Measurements from ENCODE around the gene FKBP8. TPM values are rescaled to one million over a fixed set of nuclear protein-coding genes. Genes with fewer than 3 reads are reported as not detected.
A peak's percentile ranks its signal among the peaks of the same experiment; 100 is the strongest.
"Not testable (repeated sequence)": the region's sequence is repeated elsewhere in the genome, so short reads cannot be mapped to it uniquely, and the experiment has no call there.

The FKBP8 gene
- total RNA-seq = 100 to 1,000 TPM; 232 to 236 TPM

DNA sequence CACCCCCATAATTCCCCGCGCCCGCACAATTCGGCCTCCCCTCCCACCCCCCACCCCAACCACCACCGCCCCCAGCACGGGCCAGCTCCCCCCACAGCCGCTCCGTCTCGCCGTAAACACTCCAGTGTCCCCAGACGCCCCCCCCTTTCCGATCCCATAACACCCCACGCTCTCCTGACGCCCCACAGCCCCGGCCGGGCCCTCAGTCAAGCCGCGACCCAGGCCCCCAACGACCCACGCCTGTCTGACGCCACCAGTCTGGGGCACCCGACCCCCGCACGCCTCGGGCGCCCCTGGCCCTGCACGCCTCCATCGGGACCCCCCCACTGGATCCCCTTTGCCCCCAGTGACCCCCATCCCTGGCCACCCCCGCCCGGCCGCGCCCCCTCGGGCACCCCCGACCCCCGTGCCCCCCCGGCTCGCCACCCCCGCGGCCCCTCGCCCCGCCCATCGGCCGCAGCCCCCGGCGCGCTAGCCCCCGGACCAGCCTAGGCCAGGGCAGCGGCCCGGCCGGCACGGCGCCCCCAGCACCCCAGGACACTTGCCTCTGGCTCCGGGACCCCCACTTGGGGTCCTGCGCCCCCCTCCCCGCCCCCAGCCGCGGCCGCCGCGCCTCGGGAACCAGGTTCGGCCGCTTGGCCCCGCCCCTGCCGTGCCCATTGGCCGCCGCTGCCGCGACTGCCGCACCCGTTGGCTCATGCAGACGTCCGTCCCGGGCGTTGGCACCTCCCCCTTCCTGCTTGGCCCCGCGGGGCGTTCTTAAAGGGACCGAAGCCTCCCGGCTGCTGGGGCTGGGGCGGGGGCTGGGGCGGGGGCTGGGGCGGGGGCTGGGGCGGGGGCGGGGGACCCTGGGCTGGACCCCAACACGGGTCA is at the start of gene FKBP8:
Gene FKBP8, minus strand, starts transcription at position 633 of the 873 bp plus-strand sequence. CDS start 1,603 bp downstream, outside the sequence.
- Mint-ChIP-seq H3K9me3 (no peaks in the 10 kb centered on the region), H3K27ac (peak within 1 kb of the TSS; percentile 98), H3K27me3 (no peaks in the 10 kb centered on the region), H3K4me1 (ENCODE audit: low read depth) (peaks cover 23% of the 10 kb centered on the region), H3K4me3 (peak within 1 kb of the TSS; percentile 89), H3K36me3 (peaks cover 12% of the 10 kb centered on the region)
- POLR2A ChIA-PET = interaction anchor here (0.6 to 2.7 kb wide), 7 partner anchors 10 to 46 kb away, joined by 3 to 14 read pairs (median 5); partner anchors contain the start of genes ELL, KXD1, REX1BD and UBA52
- CTCF ChIA-PET = interaction anchor here (0.7 to 1.9 kb wide), 8 partner anchors 11 to 304 kb away, joined by 3 to 22 read pairs (median 4); partner anchors contain the start of genes ELL, KXD1 and REX1BD
- peak; percentile 97 for DNase-seq
- intact Hi-C loops (cut with micrococcal nuclease) = loop anchor here (5.0 kb wide), 2 partner anchors 44 to 101 kb away; partner anchors contain the start of gene REX1BD

DNA sequence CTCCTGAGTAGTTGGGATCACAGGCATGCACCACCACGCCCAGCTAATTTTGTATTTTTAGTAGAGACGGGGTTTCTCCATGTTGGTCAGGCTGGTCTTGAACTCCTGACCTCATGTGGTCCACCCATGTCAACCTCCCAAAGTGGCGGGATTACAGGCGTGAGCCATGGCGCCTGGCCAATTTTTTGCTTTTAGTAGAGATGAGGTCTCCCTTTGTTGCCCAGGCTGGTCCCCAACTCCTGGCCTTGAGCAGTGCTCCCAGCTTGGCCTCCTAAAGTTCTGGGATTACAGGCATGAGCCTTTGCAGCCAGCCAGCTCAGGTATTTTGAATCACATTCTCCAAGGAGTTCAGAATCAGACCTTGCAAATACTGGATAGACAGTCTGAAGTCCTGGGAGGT is 49.4 kb upstream of the FKBP8 start:
- H3K4me3 Mint-ChIP-seq, H3K27me3 Mint-ChIP-seq, H3K27ac Mint-ChIP-seq, H3K36me3 Mint-ChIP-seq, POLR2A ChIA-PET, H3K9me3 Mint-ChIP-seq, DNase-seq: not testable (repeated sequence)
- intact Hi-C loops (cut with micrococcal nuclease) = loop anchor here (5.0 kb wide), 3 partner anchors 45 to 325 kb away; partner anchors contain the start of genes COPE, DDX49 and KLHL26
- CTCF ChIA-PET = interaction anchor here (1.4 to 3.3 kb wide), 7 partner anchors 20 to 326 kb away, joined by 3 to 19 read pairs (median 5); partner anchors contain the start of genes COPE, TMEM59L and UBA52
- peaks cover 28% of the 10 kb centered on the region for H3K4me1 Mint-ChIP-seq (ENCODE audit: low read depth)

DNA sequence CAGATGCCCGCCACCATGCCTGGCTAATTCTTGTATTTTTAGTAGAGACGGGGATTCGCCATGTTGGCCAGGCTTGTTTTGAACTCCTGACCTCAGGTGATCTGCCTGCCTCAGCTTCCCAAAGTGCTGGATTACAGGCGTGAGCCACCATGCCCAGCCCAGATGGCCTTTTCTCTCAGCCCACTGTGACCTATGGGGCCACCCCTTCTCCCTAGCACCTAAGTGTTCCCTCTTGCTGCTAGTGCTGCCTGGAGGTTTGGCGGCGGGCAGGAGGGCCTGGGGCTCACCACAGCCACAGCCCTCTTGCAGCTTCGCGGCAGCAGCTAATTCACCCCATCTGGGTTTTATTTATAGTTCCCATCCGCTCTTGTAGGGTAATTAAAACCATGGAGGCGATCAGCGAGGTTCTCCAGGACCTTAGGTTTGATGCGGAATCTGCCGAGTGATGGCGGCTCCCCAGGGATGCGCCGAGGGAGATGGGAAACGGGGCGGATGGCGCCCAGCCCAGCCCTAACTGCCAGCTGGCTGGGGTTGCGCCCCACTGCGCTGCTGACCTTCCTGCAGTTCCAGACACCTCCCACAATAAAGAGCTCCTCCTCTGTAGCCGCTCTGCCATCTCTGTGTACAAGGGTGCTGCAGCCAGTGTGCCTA is 48.5 kb upstream of the FKBP8 start:
- Mint-ChIP-seq H3K4me3 (no peak overlapping the region), H3K27me3 (no peaks in the 10 kb centered on the region), H3K36me3 (peaks cover 5% of the 10 kb centered on the region), H3K4me1 (ENCODE audit: low read depth) (peaks cover 30% of the 10 kb centered on the region), H3K27ac (no peak overlapping the region), H3K9me3 (no peaks in the 10 kb centered on the region)
- no peak for DNase-seq
- ChIA-PET POLR2A (no interaction called here), CTCF (interaction anchor here (0.5 to 3.3 kb wide), 5 partner anchors 70 to 255 kb away, joined by 3 to 9 read pairs (median 3); partner anchors contain the start of gene ELL)
- intact Hi-C loops (cut with micrococcal nuclease) = loop anchor here (5.0 kb wide), 3 partner anchors 45 to 325 kb away; partner anchors contain the start of genes COPE, DDX49 and KLHL26

DNA sequence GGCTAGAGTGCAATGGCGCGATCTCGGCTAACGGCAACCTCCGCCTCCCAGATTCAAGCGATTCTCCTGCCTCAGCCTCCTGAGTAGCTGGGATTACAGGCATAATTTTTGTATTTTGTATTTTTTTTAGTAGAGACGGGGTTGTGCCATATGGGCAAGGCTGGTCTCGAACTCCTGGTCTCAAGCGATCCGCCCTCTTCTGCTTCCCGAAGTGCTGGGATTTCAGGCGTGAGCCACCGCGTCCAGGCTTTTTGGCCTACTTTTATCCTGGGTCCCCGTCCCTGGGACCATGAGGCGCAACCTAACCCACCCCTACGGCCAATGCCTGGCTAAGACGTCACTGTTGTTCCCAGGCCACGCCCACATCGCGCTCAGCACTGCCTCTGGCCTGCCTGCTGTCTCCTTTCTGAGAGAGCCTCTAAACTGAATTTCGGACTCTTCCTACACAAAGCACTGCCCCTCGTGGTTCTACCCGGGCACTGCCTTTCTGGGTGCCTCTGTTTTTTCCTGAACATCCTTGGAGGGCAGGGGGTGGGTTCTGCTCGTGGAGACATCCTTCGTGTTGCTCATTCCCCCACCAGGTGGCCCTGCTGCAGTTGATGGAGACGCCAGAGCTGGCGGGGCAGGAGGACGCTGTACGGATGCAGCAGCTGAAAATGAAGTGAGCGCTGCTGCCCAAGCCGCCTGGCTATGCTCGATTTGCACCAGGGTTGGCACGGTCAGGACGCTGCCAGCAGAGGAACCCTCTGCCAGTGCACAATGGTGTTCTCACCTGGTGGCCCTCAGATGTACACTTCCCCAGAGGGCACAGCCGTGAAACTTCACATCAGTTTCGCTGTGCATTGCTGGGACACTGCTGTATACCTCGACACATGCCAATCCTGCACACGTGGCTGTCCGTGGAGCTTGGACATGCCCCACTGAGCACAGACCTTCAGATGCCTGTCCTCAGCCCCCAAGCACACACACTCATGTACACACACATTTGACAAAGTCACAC is 47.2 kb upstream of the FKBP8 start:
- peaks cover 5% of the 10 kb centered on the region for H3K36me3 Mint-ChIP-seq
- peak overlapping the region; percentile 82 for H3K4me3 Mint-ChIP-seq
- H3K27ac Mint-ChIP-seq = peak overlapping the region; percentile 81
- POLR2A ChIA-PET = interaction anchor here (1.3 to 2.8 kb wide), 2 partner anchors 33 to 243 kb away, joined by 3 to 17 read pairs; partner anchors contain the start of gene KXD1
- no peaks in the 10 kb centered on the region for H3K9me3 Mint-ChIP-seq
- CTCF ChIA-PET = interaction anchor here (1.1 to 3.3 kb wide), 6 partner anchors 18 to 257 kb away, joined by 3 to 46 read pairs (median 4); partner anchors contain the start of genes ELL, FKBP8, TMEM59L and UBA52
- peaks cover 34% of the 10 kb centered on the region for H3K4me1 Mint-ChIP-seq (ENCODE audit: low read depth)
- intact Hi-C loops (cut with micrococcal nuclease) = loop anchor here (5.0 kb wide), 3 partner anchors 47 to 327 kb away; partner anchors contain the start of genes COPE, DDX49 and KLHL26
- no peaks in the 10 kb centered on the region for H3K27me3 Mint-ChIP-seq
- DNase-seq = no peak

DNA sequence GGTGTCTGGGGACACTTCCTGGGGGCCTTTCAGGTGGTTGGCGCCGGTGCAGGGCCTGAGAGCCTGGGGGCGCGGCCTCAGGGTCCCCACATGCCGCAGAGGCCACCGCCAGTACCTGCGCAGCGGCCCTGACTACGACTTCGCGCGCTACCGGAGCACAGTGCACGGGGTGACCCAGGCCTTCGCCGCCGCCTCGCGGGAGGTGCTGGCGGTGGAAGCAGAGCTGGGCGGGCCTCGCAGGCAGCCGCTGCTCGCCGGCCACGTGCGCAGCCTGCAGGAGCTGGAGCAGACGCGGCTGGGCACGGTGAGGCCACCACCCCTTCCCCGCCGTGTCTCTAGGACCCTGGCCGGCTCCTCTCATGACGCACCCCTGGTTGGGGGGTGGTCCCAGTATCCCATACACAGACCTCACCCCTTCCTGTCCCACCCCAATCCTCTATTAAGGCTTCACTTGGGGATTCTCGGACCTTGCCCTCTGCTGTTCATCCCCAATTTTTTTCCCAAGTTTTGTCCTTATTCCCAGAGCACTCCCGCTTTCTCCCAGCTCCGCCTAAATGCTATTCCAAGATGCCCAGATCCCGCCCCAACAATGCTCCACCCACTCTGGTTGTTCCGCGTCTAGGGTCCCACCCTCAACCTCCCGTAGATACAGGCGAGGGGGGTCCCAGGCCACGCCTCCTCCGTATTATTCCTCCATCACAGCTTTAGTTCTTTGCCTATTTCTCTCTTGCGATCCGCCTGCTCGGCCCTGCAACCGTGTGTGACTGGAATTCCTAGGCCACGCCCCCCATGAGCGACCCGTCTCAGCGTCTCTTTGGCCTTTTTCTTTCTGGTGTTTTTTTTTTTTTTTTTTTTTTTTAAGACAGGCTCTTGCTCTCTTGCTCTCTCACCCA is 46.3 kb upstream of the FKBP8 start:
- no peaks in the 10 kb centered on the region for H3K9me3 Mint-ChIP-seq
- peaks cover 36% of the 10 kb centered on the region for H3K4me1 Mint-ChIP-seq (ENCODE audit: low read depth)
- DNase-seq = peak; percentile 84
- ChIA-PET CTCF (interaction anchor here (0.6 to 3.3 kb wide), 27 partner anchors 9 to 330 kb away, joined by 3 to 46 read pairs (median 5); partner anchors contain the start of genes COPE, DDX49, ELL and FKBP8), POLR2A (interaction anchor here (0.6 to 2.8 kb wide), 12 partner anchors 9 to 869 kb away, joined by 3 to 28 read pairs (median 5); partner anchors contain the start of genes COPE, DDX49, ELL and FKBP8)
- H3K4me3 Mint-ChIP-seq = peak overlapping the region; percentile 82
- peak overlapping the region; percentile 81 for H3K27ac Mint-ChIP-seq
- intact Hi-C loops (cut with micrococcal nuclease) = loop anchor here (1.0 to 5.0 kb wide), 8 partner anchors 19 to 328 kb away; partner anchors contain the start of genes COPE, DDX49, ELL and FKBP8
- peaks cover 5% of the 10 kb centered on the region for H3K36me3 Mint-ChIP-seq
- H3K27me3 Mint-ChIP-seq = no peaks in the 10 kb centered on the region

DNA sequence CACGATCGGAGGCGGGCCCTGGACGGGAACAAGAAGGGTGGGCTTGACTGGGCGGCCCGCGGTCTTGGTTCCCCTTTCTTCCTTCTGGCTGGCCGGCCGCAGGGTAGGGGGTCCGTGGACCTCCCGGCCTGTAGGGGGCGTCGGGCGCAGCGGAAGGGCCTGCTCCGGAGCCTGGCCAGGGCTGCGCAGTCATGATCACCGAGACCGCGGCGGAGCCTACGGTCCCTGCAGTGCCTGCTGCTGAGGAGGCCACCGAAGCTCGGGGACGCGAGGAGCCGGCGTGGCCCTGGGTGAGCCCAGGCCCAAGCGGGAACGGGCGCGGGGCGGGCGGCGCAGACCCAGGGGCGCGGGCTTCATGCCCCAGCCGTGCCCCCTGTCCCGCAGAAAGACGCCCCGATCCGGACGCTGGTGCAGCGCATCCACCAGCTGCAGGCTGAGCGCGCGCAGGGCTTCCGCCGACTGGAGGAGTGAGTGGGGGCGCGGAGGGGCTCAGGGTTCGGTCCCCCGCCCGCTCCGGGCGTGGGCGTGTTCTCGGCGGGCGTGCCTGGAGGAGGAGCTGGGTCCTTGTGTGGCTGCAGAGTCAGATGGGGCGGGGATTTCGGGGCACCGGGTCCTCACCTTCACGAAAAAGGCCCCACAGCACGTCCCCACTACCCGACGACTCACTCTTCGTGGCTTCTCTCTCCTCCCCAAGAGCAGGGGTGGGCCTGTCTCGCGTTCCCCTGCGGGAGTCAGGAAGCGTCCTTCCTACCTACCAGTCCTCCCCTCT is 45.4 kb upstream of the FKBP8 start, which contains the start of gene REX1BD:
Gene REX1BD, plus strand, starts transcription at position 188 of the 769 bp plus-strand sequence. Its CDS starts 4 bp downstream, at position 192.
- H3K4me3 Mint-ChIP-seq = peak within 1 kb of the TSS; percentile 82
- intact Hi-C loops (cut with micrococcal nuclease) = loop anchor here (1.0 to 5.0 kb wide), 5 partner anchors 18 to 258 kb away; partner anchors contain the start of genes ELL, FKBP8, UBA52 and UPF1
- H3K27ac Mint-ChIP-seq = peak within 1 kb of the TSS; percentile 81
- H3K4me1 Mint-ChIP-seq (ENCODE audit: low read depth) = peaks cover 34% of the 10 kb centered on the region
- ChIA-PET CTCF (interaction anchor here (0.6 to 3.3 kb wide), 34 partner anchors 8 to 330 kb away, joined by 3 to 46 read pairs (median 4); partner anchors contain the start of genes COPE, DDX49, ELL and FKBP8), POLR2A (interaction anchor here (0.6 to 2.8 kb wide), 12 partner anchors 9 to 331 kb away, joined by 3 to 28 read pairs (median 5); partner anchors contain the start of genes COPE, DDX49, ELL and FKBP8)
- H3K9me3 Mint-ChIP-seq = no peaks in the 10 kb centered on the region
- peak; percentile 88 for DNase-seq
- H3K27me3 Mint-ChIP-seq = no peaks in the 10 kb centered on the region
- peaks cover 5% of the 10 kb centered on the region for H3K36me3 Mint-ChIP-seq

DNA sequence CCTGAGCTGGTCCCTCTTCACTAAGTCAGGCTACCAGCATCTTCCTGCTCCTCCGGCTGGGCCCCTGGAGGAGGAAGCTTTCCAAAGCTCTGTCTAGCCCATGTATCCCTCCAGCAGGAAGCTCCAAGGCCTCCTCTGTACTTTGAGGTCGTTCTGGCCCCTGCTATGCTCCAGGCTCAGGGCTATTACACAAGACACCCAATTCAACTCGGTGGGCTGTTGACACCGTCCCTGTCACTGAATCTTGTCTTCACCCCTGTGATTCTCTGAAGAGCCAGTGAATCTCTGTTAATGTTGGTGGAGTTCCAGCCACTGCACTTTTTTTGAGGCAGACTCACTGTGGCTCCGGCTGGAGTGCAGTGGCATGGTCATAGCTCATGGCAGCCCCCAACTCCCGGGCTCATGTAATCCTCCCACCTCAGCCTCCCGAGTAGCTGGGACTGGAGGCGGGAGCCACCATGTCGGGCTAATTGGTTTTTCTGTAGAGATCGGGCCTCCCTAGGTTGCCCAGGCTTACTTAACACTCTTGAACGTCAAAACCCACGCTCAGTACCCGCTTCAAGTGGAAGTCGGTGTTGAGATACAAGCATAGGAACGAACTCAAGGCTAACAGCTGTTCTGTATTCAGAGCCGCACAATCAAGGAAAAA is 44.7 kb upstream of the FKBP8 start:
- Mint-ChIP-seq H3K4me1 (ENCODE audit: low read depth) (peaks cover 29% of the 10 kb centered on the region), H3K27ac (peak overlapping the region; percentile 75), H3K4me3 (peak overlapping the region; percentile 82), H3K36me3 (peaks cover 5% of the 10 kb centered on the region), H3K27me3 (no peaks in the 10 kb centered on the region), H3K9me3 (no peaks in the 10 kb centered on the region)
- intact Hi-C loops (cut with micrococcal nuclease) = loop anchor here (2.0 to 5.0 kb wide), 4 partner anchors 17 to 259 kb away; partner anchors contain the start of genes FKBP8, UBA52 and UPF1
- ChIA-PET CTCF (interaction anchor here (0.6 to 3.3 kb wide), 19 partner anchors 9 to 331 kb away, joined by 3 to 46 read pairs (median 5); partner anchors contain the start of genes COPE, DDX49, ELL and UBA52), POLR2A (interaction anchor here (0.6 to 2.8 kb wide), 10 partner anchors 10 to 261 kb away, joined by 3 to 28 read pairs (median 5); partner anchors contain the start of genes ELL, FKBP8, KXD1 and UBA52)
- DNase-seq = no peak

DNA sequence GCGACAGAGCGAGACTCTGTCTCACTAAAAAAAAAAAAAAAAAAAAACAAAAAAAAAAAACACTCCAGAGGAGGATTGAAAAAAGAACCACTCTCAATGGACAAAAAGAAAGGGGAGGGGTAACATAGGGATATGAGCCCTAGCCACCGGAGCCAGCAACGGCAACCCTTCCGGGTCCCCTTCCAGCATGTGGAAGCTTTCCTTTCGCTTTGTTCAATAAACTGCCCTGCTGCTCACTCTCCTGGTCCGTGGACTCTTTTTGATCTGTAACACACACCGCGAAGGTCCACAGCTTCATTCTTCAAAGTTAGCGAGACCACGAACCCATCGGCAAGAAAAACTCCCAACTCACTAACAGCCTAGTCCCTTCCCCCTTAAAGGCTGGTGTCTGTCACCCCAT is 44.2 kb upstream of the FKBP8 start:
- CTCF ChIA-PET = interaction anchor here (0.9 to 3.3 kb wide), 12 partner anchors 9 to 332 kb away, joined by 3 to 46 read pairs (median 5); partner anchors contain the start of genes COPE, DDX49, ELL and UBA52
- DNase-seq = no peak
- H3K4me3 Mint-ChIP-seq = peak overlapping the region; percentile 82
- POLR2A ChIA-PET = interaction anchor here (0.6 to 2.8 kb wide), 6 partner anchors 9 to 262 kb away, joined by 4 to 28 read pairs (median 12); partner anchors contain the start of genes ELL, KXD1 and UBA52
- H3K27ac Mint-ChIP-seq = no peak overlapping the region
- H3K4me1 Mint-ChIP-seq (ENCODE audit: low read depth) = peaks cover 29% of the 10 kb centered on the region
- H3K9me3 Mint-ChIP-seq = no peaks in the 10 kb centered on the region
- no peaks in the 10 kb centered on the region for H3K27me3 Mint-ChIP-seq
- intact Hi-C loops (cut with micrococcal nuclease) = loop anchor here (5.0 kb wide), 2 partner anchors 45 to 245 kb away; partner anchors contain the start of genes FKBP8 and UPF1
- H3K36me3 Mint-ChIP-seq = peaks cover 5% of the 10 kb centered on the region
